G401 (cell line): Measurements from ENCODE around the gene FBXO10. TPM values are rescaled to one million over a fixed set of nuclear protein-coding genes. Genes with fewer than 3 reads are reported as not detected.

ENCODE experiments used
- DNase-seq: peaks from one replicate; pipeline ENCODE4 v3.0.0-alpha.2; 2015; ENCODE audit warnings: low spot score
- in situ Hi-C: cut with HindIII; loops from 2 replicates; pipeline ENCODE4 v1.10.0; 2016; ENCODE audit warnings: low sequenced_read_pairs, mixed read lengths
- total RNA-seq: library from RNA; depleted of rRNA; stranded (reverse); fragments of >200 nt; shearing (Covaris generic); gene quantifications from 2 replicates; pipeline ENCODE4 v1.2.3, GENCODE V29; 2014; rRNA removed

FBXO10 gene, protein sequence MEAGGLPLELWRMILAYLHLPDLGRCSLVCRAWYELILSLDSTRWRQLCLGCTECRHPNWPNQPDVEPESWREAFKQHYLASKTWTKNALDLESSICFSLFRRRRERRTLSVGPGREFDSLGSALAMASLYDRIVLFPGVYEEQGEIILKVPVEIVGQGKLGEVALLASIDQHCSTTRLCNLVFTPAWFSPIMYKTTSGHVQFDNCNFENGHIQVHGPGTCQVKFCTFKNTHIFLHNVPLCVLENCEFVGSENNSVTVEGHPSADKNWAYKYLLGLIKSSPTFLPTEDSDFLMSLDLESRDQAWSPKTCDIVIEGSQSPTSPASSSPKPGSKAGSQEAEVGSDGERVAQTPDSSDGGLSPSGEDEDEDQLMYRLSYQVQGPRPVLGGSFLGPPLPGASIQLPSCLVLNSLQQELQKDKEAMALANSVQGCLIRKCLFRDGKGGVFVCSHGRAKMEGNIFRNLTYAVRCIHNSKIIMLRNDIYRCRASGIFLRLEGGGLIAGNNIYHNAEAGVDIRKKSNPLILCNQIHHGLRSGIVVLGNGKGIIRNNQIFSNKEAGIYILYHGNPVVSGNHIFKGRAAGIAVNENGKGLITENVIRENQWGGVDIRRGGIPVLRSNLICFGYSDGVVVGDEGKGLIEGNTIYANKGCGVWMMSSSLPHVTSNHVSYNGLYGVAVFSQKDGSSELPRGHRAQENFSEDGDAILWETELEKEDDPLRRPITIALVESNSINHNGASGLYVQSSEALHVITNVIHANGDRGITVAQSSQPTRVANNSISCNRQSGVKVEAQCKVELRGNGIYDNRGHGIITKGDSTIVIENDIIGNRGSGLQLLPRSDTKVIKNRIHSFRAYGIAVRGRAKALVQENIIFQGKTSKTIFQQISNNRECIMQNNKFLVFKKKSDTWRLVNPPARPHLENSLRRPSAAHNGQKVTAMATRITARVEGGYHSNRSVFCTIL
- total RNA-seq, result 17.5 and 32.2 TPM in 2 replicates

DNA sequence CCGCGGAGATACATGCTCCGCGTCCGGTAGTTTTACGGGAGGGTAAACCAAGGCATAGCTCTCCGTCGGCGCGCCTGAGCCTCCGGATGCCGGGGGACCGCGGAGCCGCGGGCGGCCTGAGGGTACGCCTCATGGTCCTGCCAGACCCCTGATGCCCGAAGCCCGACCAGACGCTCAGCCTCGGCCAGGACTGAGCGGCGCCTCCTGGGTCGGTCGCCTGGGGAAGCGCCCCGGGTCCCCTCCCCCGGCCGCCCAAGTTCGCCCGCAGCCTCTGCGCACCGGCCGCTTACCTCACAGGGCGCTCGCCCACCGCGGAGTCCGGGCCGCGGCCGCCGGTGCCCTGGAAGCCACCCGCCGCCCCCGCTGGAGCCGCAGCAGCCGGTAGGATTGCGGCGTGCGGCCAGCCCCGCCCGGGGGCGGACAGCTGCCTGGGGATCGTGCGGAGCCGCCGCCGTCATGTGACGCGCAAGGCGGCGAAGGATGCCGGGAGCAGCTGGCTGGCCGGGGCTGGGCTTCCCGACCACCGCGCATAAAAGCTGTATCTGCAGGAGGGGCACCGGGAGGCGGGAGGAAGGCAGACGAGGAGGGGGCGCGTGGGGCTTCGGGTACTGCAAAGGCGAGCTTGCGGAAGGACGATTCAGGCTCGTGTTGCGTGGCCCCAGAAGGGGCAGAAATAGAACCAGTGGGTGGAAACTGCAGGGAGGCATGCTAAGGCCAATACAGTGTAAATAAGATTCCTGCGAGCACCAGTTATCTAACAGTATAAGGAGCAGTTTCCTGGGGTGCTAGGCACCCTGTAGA, at the start of gene FBXO10:
FBXO10 (minus strand) TSS at position 460 of the 801 bp plus-strand sequence. CDS start 34,612 bp downstream, outside the sequence.
- in situ Hi-C loops, result no loop called here
- DNase-seq, result peak; percentile 59

DNA sequence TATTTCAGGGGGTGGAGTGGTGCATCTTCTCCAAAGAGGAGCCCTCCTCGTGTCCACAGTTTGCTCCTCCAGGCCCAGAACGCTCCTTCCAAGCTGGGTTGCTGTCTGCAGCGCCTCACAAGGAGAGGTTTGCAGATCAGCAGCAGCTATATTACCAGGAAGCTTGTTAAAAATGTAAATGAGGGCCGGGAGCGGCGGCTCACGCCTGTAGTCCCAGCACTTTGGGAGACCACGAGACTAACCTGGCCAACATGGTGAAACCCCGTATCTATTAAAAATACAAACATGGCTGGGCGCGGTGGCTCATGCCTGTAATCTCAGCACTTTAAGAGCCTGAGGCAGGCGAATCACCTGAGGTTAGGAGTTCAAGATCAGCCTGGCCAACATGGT, 49.6 kb upstream of the FBXO10 start:
- DNase-seq, result no peak
- in situ Hi-C loops, result no loop called here

DNA sequence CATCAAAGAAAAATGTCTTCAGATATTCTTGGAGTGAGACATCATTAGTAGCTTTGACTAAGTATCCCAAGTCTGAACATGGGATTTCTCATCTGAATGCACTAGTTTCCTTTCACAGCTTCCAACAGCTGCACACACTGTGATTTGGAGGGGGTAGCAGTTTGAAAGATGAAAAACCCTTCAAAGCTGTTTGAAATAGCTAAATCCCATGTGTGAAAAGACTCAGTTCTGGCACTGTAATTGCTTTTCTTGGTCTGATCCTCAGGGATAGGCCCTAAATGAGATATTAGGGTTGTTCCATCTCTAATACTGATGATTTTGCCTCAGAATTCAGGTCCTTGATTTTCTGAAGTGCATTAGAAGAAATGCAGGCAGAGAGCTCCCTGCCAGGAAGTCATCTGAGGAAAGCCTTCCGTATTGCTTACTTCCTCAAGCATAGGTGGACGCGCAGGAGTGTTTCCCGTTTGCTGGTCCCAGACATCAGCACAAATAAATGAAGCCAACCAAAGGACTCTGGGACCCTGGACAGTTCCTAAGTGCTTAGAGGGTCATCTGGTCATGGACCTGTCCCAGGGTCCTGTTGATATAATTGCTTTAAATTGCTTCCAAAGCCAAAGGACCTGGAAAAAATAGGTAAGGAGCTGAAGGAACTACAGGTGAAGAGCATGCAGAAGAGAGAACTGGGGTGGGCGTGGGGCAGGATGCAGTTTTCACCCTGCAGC, 49.0 kb upstream of the FBXO10 start:
- in situ Hi-C loops, result no loop called here
- no peak for DNase-seq

DNA sequence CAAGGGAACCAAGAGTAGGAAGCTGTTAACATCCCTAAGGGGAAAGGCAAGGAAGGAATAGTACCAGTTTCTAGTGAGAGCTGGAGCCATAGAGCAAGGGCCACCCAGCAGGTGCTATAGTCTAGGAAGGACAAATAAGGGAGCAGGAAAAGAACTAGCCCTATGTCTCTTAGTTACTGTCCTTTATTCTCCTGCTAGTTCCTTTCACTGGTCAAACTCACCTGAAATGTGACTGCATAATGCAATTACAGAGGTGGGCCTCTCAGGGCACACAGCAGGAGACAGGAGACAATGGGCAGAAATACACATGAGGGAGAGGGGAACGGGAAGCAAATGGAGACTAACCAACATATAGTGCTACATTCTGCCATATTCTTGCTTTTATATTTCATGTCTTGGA, 47.9 kb upstream of the FBXO10 start:
- in situ Hi-C loops, result no loop called here

DNA sequence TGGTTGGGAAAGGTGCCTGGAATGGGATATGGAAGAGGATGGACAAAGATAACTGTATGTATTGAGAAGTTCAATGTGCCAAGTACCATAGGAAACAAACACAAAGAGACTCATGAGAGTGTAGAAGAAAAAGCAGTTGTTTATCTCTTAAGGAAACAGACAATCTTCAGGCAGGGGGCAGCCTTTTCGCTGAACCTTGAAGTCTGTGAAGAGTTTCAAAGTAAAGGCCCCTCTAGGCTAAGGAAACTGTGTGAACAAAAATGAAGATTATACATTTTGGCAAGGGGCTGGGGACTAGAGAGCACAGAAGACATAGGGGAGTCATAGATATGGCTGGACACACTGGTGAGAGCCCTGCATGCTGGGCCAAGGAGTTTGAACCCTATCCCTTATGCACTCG, 47.1 kb upstream of the FBXO10 start:
- in situ Hi-C loops, result no loop called here
- DNase-seq, result no peak

More for the DNA sequence above, 47.9 kb upstream of the FBXO10 start:
- no peak for DNase-seq

DNA sequence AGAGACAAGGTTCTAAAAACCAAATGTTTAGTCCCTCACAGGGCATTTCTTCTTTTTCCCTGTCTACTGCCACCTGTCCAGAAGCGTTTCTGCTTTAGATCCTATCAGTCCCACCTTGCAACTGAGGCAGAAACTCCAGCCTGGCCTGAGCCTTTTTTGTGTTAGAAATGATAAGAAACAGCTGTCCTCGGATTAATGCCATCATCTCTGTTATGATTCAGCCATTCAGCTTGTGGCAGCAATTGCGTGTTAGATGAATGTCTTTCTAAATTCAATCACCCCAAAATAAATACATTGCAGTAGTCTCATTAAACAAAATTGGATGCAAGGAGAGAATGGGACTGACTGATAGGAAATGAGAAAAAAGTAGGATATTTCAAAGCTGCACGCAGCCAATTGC, 46.3 kb upstream of the FBXO10 start:
- no peak for DNase-seq
- in situ Hi-C loops, result no loop called here

DNA sequence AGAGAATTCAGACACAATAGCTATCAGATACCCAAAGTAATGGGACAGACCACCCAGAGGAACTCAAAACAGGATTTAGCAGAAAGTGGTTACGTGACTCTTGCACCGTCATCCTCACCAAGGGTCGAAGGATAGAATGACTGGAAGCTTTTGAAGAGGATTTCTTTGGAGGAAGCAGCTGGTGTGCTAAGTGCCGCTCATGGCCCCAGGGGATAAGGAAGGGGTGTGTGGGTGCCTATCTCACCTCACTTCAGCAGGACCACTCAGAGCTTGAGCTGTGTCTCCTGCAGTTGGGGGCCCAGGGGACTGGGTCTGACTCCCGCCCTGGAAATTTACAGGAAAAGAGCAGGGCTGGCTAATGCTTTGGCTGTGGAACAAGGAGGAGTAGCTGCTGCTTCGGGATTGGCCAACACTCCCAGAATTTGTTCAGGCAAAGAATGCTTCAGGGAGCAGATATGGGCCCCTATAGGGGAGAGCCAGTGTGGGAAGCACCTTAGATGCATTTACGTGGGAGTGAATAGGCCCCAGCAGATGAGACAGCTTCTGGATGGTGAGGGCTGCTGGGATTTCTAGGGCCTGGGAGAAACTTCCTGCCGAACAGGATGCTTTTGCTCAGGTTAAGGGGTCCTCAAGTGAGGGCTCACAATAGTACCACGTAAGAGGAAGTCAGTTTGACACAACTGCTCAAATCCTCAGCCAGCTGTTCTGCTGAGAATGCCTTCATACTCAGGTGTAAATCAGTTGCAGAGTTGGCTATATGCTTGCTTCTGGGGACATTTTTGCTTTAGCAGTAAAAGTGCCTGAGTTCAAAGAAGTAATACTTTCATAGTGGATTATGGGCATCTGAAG, 45.3 kb upstream of the FBXO10 start:
- DNase-seq, result no peak
- in situ Hi-C loops, result no loop called here

DNA sequence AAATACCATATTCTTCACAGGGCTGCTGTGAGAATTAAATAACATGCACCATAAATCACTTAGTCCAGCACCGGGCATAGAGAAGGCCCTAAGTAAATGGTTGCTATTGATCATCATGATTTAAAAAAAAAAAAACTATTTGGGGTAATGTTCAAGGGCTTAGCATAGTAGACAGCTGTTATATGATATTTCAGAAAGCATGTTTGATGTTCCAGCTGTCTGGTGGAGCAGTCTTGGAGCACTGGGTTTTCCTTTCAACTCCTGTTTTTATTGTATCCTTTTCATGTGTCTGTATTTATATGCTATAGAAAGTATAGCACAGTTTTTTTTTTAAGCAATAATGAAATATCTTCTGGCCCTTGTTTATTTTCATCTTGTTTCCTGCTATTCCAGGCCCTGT, 44.2 kb upstream of the FBXO10 start:
- in situ Hi-C loops, result no loop called here
- DNase-seq, result no peak

DNA sequence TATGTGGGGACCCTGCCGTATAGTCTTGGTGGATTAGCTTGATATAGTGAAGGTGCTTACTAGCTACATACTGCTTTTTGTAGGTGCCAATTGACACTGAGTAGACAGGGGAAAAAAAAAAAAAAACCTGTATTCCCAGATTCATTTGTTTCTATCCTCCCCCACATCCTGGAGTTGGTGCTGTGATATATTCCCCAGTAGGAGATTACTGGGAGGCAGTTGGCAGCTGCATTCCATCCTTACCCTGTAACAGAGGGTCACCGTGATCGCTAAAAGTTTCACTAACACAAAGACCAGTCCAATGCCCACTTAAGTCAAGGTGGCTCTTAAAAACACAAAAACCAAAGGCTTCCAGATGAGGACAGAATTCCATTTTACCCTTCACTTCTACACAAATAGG, 43.6 kb upstream of the FBXO10 start:
- in situ Hi-C loops, result no loop called here
- no peak for DNase-seq

DNA sequence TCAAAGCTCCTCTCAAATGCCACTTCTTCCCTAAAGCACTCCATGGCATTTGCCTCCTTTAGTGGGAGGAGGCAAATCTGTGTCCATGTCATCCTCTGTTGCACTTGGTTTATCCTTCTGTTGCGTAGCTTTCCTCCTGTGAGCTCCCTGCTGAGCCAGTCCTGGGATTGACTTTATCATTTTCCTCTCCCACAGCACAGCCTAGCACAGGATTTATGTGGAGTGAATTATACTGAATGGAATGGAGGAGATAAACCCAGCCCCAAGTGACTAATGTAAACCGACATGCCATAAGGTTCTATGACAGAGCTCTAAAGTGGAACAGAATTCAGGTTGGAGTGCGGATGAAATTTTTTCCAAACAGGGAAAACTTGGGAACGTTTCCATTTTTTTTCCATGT, 42.6 kb upstream of the FBXO10 start:
- in situ Hi-C loops, result no loop called here
- DNase-seq, result no peak

DNA sequence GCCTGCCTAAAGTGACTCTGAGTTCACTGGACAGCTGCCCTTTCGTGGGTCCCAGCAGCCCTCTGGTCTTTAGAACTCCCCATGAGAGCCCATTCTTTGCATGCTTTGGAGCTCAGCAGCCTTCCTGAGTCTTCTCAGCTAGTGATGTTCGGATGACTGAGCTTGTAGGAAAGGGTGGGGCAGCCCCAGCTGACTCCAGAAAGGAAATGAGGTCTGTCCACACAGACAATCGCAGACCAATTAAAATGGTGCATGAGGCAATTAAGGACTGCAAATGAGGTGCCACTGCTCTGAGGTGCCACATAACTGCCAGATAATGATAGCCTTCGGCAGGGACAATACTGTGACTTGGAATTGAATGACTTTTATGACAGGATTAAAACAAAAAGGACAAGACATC, 41.7 kb upstream of the FBXO10 start:
- DNase-seq, result no peak
- in situ Hi-C loops, result no loop called here

DNA sequence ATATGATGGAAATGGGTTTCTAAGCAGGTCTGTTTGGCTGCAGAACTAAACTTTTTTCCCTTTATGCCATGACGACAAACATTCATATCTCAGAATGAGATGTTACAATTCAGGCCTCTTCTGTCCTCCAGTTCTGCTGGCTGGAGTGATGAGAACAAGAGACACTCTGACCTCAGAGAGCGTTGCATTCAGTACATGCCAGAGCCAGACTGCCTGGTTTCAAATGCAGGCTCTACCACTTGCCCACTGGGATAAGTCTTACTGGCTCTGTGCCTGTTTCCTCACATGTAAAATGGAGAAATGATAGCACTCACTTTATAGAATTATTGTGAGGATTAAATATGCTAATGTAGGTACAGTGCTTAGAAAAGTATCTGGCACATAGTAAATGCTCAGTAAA, 41.0 kb upstream of the FBXO10 start:
- DNase-seq, result no peak
- in situ Hi-C loops, result no loop called here

DNA sequence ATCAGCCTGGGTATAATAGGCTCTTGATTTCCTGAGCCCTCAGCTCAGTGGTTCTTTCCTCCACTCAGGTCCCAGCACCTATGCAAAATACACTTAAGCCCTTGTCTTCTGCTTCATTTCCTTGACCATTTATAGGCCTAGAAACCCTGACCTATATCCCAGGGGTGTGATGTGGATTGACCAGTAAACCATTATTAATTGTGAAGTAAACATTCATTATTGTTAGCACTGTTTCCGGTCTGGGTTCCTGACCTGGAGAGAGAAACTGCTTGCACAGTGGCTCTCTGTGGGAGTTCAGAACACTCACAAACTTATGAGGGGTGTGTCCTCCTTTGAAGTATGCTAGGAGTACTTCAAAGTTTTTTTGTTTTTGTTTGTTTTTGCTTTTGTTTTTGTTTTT, 35.8 kb upstream of the FBXO10 start:
- no peak for DNase-seq
- in situ Hi-C loops, result no loop called here

DNA sequence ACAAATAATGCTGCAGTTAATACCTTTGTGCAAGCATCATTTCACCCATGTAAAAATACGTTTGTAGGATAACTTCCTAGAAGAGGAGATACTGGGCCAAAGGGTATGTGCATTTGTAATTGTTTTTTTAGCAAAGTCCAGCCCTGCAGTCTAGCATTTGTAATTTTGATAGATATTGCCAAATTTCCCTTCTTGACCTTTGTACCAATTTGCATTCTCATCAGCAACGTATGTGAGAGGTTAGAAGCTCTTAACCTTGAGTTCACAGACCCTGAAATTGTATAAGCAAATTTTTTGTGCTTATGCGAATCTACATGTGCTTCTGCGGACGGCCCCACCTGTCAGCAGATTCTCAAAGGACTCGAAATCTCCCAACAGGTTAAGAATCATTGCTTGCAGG, 34.8 kb upstream of the FBXO10 start:
- in situ Hi-C loops, result no loop called here
- DNase-seq, result no peak

DNA sequence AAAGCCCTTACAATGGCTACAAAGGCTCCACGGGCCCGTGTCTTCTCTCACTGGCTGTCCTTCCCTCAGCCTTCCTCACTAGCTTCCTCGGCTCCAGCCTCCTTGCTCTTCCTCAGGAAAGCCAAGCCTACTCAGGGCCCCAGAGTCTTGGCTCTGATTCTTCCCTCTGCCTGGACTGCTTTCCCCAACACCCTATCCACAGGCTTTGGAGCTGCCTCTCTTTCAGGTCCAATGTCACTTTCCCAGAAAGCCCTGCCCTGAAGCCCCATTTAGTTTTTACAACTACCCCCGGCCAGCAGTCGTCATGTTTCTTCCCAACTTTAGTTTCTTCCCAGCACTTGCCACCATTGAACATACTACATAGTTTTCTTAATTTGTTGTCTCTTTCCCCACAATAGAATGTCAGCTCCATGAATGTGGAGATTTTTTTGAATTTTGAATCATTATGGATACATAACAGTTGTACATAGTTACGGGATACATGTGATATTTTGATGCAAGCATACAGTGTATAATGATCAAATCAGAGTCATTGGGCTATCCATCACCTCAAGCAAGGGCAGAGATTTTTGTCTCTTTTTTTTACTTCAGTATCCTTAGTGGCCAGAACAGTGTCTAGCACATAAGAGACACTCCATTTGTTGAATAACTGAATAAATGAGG, 33.7 kb upstream of the FBXO10 start:
- no peak for DNase-seq
- in situ Hi-C loops, result no loop called here

DNA sequence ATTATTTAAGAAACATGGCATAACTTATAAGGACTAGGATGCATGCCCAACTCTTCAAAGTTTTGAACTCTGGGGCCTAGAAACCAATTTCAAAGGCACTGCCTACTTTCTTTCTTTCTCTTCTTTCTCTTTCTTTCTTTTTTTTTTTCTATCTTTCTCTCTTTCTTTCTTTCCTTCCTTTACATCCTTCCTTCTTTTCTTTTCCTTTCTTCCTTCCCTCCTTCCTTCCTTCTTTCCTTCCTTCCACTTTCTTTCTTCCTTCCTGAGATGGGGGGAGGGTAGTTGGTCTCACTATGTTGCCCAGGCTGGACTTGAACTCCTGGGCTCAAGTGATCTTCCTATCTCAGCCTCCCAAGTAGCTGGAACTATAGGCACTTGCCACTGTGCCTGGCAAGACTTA, 32.1 kb upstream of the FBXO10 start:
- no peak for DNase-seq
- in situ Hi-C loops, result no loop called here

DNA sequence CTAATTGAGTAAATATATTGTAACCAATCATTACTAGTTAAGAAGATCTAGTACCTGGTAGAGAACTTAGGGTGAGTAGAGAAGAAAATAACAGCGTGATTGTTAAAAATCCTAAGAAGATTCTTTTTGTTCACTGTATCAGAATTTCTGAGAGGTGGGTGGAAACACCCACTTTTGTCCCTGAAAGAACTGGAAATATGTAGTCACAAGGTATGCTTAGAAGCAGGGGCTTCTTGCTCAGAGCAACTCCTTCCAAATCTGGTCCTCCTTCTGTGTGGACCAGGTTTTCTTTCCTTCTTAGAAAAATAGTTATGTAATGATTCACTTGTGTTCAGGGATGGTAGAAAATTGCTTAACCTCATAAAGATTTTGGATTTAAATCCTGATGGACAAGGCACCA, 28.1 kb upstream of the FBXO10 start:
- in situ Hi-C loops, result no loop called here
- DNase-seq, result no peak

DNA sequence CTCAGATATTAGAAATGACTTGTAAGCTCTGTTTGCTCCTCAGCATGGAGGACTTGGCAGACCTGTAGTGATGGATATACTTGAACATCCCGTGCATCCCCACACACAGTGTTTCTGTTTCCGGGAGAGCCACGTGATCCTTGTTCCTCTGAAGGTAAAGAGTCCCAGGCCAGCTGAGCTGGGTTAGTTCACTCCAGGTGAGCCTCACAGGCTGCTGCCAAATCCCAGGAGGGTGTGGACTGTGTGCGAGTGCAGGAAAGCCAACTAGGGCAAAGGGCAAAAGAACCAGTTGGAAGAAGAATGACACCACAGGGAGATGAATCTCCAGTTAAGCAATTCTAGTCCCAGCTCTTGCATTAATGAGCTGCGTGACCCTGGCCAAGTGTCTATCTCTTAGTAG, 26.6 kb upstream of the FBXO10 start:
- in situ Hi-C loops, result no loop called here
- no peak for DNase-seq
